ENCODE results near the gene CDCA5.

CDCA5 gene

DNA sequence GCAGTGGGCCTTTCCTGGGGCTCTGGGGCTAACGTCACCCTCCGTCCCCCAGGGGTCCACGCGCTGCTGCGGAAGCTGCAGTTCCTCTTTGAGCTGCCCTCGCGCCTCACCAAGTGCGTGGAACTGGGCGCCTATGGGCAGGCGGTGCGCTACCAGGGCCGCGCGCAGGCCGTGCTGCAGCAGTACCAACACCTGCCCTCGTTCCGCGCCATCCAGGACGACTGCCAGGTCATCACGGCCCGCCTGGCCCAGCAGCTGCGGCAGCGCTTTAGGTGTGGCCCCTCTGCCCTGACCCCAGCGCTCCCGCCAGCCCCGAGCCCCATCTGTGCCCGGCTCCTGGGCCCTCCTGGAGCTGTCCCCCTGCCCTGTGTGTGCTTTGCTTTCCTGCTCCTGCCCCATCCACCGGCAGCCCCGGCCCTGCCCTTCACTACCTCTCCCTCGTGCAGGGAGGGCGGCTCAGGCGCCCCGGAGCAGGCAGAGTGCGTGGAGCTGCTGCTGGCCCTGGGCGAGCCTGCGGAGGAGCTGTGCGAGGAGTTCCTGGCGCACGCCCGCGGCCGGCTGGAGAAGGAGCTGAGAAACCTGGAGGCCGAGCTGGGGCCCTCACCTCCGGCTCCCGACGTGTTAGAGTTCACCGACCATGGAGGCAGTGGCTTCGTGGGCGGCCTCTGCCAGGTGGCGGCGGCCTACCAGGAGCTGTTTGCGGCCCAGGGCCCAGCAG is 24.1 kb upstream of the CDCA5 start:
- FAIRE-seq (no peak), DNase-seq (ENCODE audit: insufficient read length, low spot score) (no peak)
- TF ChIP-seq, protein P1, sequence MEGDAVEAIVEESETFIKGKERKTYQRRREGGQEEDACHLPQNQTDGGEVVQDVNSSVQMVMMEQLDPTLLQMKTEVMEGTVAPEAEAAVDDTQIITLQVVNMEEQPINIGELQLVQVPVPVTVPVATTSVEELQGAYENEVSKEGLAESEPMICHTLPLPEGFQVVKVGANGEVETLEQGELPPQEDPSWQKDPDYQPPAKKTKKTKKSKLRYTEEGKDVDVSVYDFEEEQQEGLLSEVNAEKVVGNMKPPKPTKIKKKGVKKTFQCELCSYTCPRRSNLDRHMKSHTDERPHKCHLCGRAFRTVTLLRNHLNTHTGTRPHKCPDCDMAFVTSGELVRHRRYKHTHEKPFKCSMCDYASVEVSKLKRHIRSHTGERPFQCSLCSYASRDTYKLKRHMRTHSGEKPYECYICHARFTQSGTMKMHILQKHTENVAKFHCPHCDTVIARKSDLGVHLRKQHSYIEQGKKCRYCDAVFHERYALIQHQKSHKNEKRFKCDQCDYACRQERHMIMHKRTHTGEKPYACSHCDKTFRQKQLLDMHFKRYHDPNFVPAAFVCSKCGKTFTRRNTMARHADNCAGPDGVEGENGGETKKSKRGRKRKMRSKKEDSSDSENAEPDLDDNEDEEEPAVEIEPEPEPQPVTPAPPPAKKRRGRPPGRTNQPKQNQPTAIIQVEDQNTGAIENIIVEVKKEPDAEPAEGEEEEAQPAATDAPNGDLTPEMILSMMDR (IDR thresholded peaks at IDR 0.05; ENCODE audit: insufficient read depth, missing control alignments): no peak

GRCh38 chr11:65107078-65107477 is 23.2 kb upstream of the CDCA5 start:
- FAIRE-seq (no peak), DNase-seq (ENCODE audit: insufficient read length, low spot score) (no peak)
- TF ChIP-seq, protein P1 (IDR thresholded peaks at IDR 0.05; ENCODE audit: insufficient read depth, missing control alignments): no peak

DNA sequence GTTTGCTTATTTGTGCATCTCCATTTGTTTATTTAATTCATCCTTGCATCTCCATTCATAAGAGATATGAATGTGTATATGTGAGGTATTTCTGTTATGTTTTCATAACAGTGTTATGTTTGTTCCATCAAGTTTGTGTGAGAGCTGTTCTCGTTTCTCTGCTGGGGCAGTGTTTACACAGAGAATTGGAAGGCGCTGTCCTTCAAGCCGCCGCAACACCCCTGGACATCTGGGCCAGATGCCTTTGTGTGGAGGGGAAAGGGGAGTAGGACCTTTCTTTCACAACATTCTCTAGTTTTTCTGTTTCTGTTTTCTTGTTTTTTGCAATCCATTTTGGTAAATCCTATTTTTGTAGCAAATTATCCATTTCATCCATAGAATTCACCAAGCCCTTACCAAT is 20.8 kb upstream of the CDCA5 start:
- FAIRE-seq (no peak), DNase-seq (ENCODE audit: insufficient read length, low spot score) (no peak)
- TF ChIP-seq, protein P1 (IDR thresholded peaks at IDR 0.05; ENCODE audit: insufficient read depth, missing control alignments): no peak

GRCh38 chr11:65103476-65103875 is 19.6 kb upstream of the CDCA5 start:
- TF ChIP-seq, protein P1 (IDR thresholded peaks at IDR 0.05; ENCODE audit: insufficient read depth, missing control alignments): no peak
- FAIRE-seq: no peak
- no peak for DNase-seq (ENCODE audit: insufficient read length, low spot score)

DNA sequence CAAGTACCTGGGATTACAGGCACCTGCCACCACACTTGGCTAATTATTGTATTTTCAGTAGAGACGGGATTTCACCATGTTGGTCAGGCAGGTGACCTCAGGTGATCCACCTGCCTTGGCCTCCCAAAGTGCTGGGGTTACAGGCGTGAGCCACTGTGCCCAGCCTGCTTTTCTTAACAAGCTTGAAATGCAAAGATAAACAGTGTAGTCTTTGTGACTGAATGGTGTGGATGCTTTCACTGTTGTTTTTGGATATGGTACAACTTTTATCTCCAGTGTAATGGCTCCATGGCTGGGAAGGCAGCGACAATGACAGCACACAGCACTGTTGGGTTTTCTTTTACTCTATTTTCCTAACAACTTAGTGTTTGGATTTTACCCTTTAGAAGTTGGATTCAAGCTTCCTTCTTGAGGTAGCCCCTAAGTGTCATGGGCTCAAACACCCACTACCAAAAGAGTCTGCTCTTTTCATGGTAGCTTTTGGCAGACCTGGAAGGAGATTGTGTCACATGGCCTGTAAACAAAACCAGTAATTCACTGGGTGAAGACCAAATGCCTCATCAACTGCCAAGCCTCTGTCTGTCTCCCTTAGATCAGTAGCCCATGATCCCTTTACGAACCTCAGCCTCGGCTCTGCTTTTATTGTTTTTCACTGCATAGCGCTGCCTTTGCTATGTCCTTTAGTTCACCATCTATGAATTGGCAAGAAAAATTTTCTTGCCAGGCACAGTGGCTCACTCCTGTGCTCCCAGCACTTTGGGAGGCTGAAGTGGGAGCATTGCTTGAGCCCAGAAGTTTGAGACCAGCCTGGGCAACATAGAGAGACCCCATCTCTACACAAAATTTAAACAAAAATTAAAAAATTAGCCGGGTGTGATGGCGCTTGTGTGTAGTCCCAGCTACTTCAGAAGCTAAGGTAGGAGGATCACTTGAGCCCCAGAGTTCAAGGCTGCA is 18.6 kb upstream of the CDCA5 start:
- DNase-seq (ENCODE audit: insufficient read length, low spot score) (no peak), FAIRE-seq (no peak)
- TF ChIP-seq, protein P1 (IDR thresholded peaks at IDR 0.05; ENCODE audit: insufficient read depth, missing control alignments): no peak

DNA sequence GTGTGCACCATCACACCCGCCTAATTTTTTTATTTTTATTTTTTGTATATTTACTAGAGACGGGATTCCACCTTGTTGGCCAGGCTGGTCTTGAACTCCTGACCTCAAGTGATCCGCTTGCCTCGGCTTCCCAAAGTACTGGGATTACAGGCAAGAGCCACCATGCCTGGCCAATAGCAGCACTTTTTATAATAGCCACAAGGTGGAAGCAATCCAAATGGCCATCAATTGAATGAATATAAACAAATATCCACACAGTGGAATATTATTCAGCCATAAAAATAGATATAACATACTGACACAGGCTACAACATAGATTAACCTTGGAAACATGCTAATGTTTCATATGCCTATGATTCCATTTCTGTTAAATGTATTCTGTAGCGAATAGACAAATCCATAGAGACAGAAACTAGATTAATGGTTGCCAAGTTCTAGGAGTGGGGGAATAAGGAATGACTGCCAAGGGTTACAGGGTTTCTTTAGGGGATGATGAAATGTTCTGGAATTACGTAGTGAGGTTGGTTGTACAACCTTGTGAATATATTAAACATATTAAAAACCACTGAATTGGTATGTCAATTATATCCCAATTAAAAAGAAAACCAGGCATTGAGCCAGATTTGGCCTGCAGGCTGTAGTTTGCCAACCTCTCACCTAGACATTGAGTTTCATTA is 17.0 kb upstream of the CDCA5 start:
- no peak for FAIRE-seq
- DNase-seq (ENCODE audit: insufficient read length, low spot score): no peak
- TF ChIP-seq, protein P1 (IDR thresholded peaks at IDR 0.05; ENCODE audit: insufficient read depth, missing control alignments): no peak
